Measurements from ENCODE around the gene NFU1. TPM values are rescaled to one million over a fixed set of nuclear protein-coding genes. Genes with fewer than 3 reads are reported as not detected.

The NFU1 gene
- 52.5 TPM for polyA plus RNA-seq (ENCODE audit: insufficient read length)

- peak; percentile 90 for DNase-seq (ENCODE audit: low read depth)
Observed at GRCh38 chr2:69436938-69437750, at the start of gene NFU1. TSS of gene NFU1 (minus strand) at chr2:69437435. CDS start at chr2:69437422, 13 bp downstream.

GRCh38 chr2:69483696-69484095 lies 46.5 kb upstream of the NFU1 start:
- DNase-seq (ENCODE audit: low read depth), result no peak

GRCh38 chr2:69483024-69483423 lies 45.8 kb upstream of the NFU1 start:
- no peak for DNase-seq (ENCODE audit: low read depth)

- DNase-seq (ENCODE audit: low read depth), result no peak
Observed at GRCh38 chr2:69482471-69482870, 45.2 kb upstream of the NFU1 start.

GRCh38 chr2:69481421-69481820 lies 44.2 kb upstream of the NFU1 start:
- DNase-seq (ENCODE audit: low read depth), result no peak

- no peak for DNase-seq (ENCODE audit: low read depth)
Observed at GRCh38 chr2:69477627-69478026, 40.4 kb upstream of the NFU1 start.

- DNase-seq (ENCODE audit: low read depth), result no peak
Observed at GRCh38 chr2:69474688-69475087, 37.5 kb upstream of the NFU1 start.

- no peak for DNase-seq (ENCODE audit: low read depth)
Observed at GRCh38 chr2:69471793-69472192, 34.6 kb upstream of the NFU1 start.

GRCh38 chr2:69470911-69471310 lies 33.7 kb upstream of the NFU1 start:
- no peak for DNase-seq (ENCODE audit: low read depth)

- DNase-seq (ENCODE audit: low read depth), result no peak
Observed at GRCh38 chr2:69469784-69470183, 32.5 kb upstream of the NFU1 start.

GRCh38 chr2:69469375-69469774 lies 32.1 kb upstream of the NFU1 start:
- no peak for DNase-seq (ENCODE audit: low read depth)

GRCh38 chr2:69466728-69467127 lies 29.5 kb upstream of the NFU1 start:
- DNase-seq (ENCODE audit: low read depth), result no peak

- peak; percentile 43 for DNase-seq (ENCODE audit: low read depth)
Observed at GRCh38 chr2:69465513-69466456, 28.6 kb upstream of the NFU1 start.

- DNase-seq (ENCODE audit: low read depth), result no peak
Observed at GRCh38 chr2:69464575-69464974, 27.3 kb upstream of the NFU1 start.

GRCh38 chr2:69462780-69463179 lies 25.5 kb upstream of the NFU1 start:
- DNase-seq (ENCODE audit: low read depth), result no peak

GRCh38 chr2:69461404-69461803 lies 24.2 kb upstream of the NFU1 start:
- DNase-seq (ENCODE audit: low read depth), result no peak

GRCh38 chr2:69459936-69460335 lies 22.7 kb upstream of the NFU1 start:
- DNase-seq (ENCODE audit: low read depth), result no peak

- no peak for DNase-seq (ENCODE audit: low read depth)
Observed at GRCh38 chr2:69456950-69457445, 19.8 kb upstream of the NFU1 start.

GRCh38 chr2:69456154-69456553 lies 18.9 kb upstream of the NFU1 start:
- no peak for DNase-seq (ENCODE audit: low read depth)

GRCh38 chr2:69454976-69455375 lies 17.7 kb upstream of the NFU1 start:
- DNase-seq (ENCODE audit: low read depth), result no peak

GRCh38 chr2:69453475-69454129 lies 16.4 kb upstream of the NFU1 start:
- no peak for DNase-seq (ENCODE audit: low read depth)

GRCh38 chr2:69452687-69453086 lies 15.5 kb upstream of the NFU1 start:
- DNase-seq (ENCODE audit: low read depth), result no peak
